B cell (primary cell): Measurements from ENCODE around the gene SRCAP. TPM values are rescaled to one million over a fixed set of nuclear protein-coding genes. Genes with fewer than 3 reads are reported as not detected.

Source experiments
- ATAC-seq: fragments of 200-7000 bp; cut with Tn5 transposase; one replicate; pipeline ENCODE4 v1.10.0; 2021; ENCODE audit warnings: low read depth, mild to moderate bottlenecking, moderate number of reproducible peaks, moderate library complexity
- CTCF ChIA-PET: fragments of 350-600 bp; sonication (Branson Sonifier 250); formaldehyde crosslinking; loops from one replicate; lab custom pipeline; 2021; ENCODE audit warnings: antibody characterized with exemption, inconsistent platforms; lab: Charles Lee
- POLR2A ChIA-PET: fragments of 350-600 bp; sonication (Branson Sonifier 250); formaldehyde crosslinking; loops from one replicate; lab custom pipeline; 2021; ENCODE audit warnings: antibody characterized with exemption; lab: Charles Lee
- DNase-seq: peaks from one replicate; pipeline ENCODE4 v3.0.0; 2013
- H2AFZ ChIP-seq: 2 replicates; pipeline ENCODE4 v1.6.1; 2012; ENCODE audit warnings: mild to moderate bottlenecking, low read depth, low read length; ENCODE audit not compliant: insufficient read depth, poor library complexity, severe bottlenecking
- H3K27ac ChIP-seq, 2 donors: 1 replicate in 1 of 2; 2 replicates in 1 of 2; pipeline ENCODE4 v1.5.1; 2012 to 2013; ENCODE audit warnings: low read length in 2 of 2, mild to moderate bottlenecking in 2 of 2, moderate library complexity in 1 of 2
- H3K27me3 ChIP-seq, 4 experiments: fragments of 200-600 bp in 1 of 4; sonication (generic) in 1 of 4; replicated peaks in 1 of 4; 1 replicate in 2 of 4; 2 replicates in 2 of 4; pipeline versions ENCODE4 v1.6.1 to v1.7.0; 2013 to 2016; ENCODE audit warnings: low read length in 3 of 4, mild to moderate bottlenecking in 2 of 4, mixed read lengths in 1 of 4, moderate library complexity in 1 of 4; ENCODE audit not compliant: insufficient read depth in 4 of 4, control insufficient read depth in 3 of 4; ENCODE audit errors: control extremely low read depth in 1 of 4
- H3K36me3 ChIP-seq, 2 experiments: replicated peaks in 1 of 2; 1 replicate in 1 of 2; 2 replicates in 1 of 2; pipeline versions ENCODE4 v1.6.1 to v1.7.1; 2013; ENCODE audit warnings: low read length in 1 of 2; ENCODE audit not compliant: insufficient read depth in 2 of 2, control insufficient read depth in 1 of 2; ENCODE audit errors: control extremely low read depth in 1 of 2, extremely low read depth in 1 of 2
- H3K4me1 ChIP-seq, 2 donors: fragments of 200-600 bp in 1 of 2; sonication (generic) in 1 of 2; 1 replicate in 1 of 2; 2 replicates in 1 of 2; pipeline versions ENCODE4 v1.5.1 to v1.6.1; 2013 to 2017; ENCODE audit warnings: low read length in 2 of 2; ENCODE audit not compliant: control insufficient read depth in 2 of 2, insufficient read depth in 2 of 2
- H3K4me2 ChIP-seq: replicated peaks from 2 replicates; pipeline ENCODE3; 2012; ENCODE audit warnings: mild to moderate bottlenecking, low read depth, low read length; ENCODE audit not compliant: poor library complexity, severe bottlenecking
- H3K4me3 ChIP-seq, 5 experiments: fragments of 200-600 bp in 1 of 5; sonication (generic) in 1 of 5; 1 replicate in 3 of 5; 2 replicates in 2 of 5; pipeline versions ENCODE4 v1.5.1 to v1.7.0; 2011 to 2016; ENCODE audit warnings: low read length in 4 of 5, mild to moderate bottlenecking in 4 of 5, low read depth in 2 of 5, control low read depth in 1 of 5, moderate library complexity in 1 of 5; ENCODE audit not compliant: insufficient read depth in 1 of 5; ENCODE audit errors: control extremely low read depth in 1 of 5, extremely low read depth in 1 of 5
- H3K79me2 ChIP-seq: fragments of 200-600 bp; sonication (generic); one replicate; pipeline ENCODE4 v1.6.0; 2016; ENCODE audit warnings: low read length; ENCODE audit not compliant: control insufficient read depth, insufficient read depth
- H3K9ac ChIP-seq: fragments of 200-600 bp; sonication (generic); 2 replicates; pipeline ENCODE4 v1.6.1; 2017; ENCODE audit warnings: mild to moderate bottlenecking, low read length, moderate library complexity
- H3K9me3 ChIP-seq, 3 donors: one replicate each; pipeline versions ENCODE4 v1.6.1 to v1.7.1; 2013; ENCODE audit warnings: low read length in 2 of 3; ENCODE audit not compliant: control insufficient read depth in 2 of 3, insufficient read depth in 1 of 3; ENCODE audit errors: control extremely low read depth in 1 of 3
- H4K20me1 ChIP-seq: 2 replicates; pipeline ENCODE4 v1.6.0; 2012; ENCODE audit warnings: mild to moderate bottlenecking, low read length; ENCODE audit not compliant: insufficient read depth, control insufficient read depth, poor library complexity, severe bottlenecking
- H3K27ac Mint-ChIP-seq: one replicate; pipeline ENCODE4 v1.8.0; 2021; ENCODE audit warnings: mixed read lengths
- H3K27me3 Mint-ChIP-seq: one replicate; pipeline ENCODE4 v1.8.0; 2021; ENCODE audit warnings: mixed read lengths
- H3K4me1 Mint-ChIP-seq: one replicate; pipeline ENCODE4 v1.8.0; 2021; ENCODE audit warnings: mixed read lengths
- H3K4me3 Mint-ChIP-seq: one replicate; pipeline ENCODE4 v1.8.0; 2021; ENCODE audit warnings: mixed read lengths
- H3K9me3 Mint-ChIP-seq: one replicate; pipeline ENCODE4 v1.8.0; 2022; ENCODE audit warnings: mixed read lengths; ENCODE audit not compliant: insufficient read depth
- CTCF ChIP-seq: fragments of 200-600 bp; IDR thresholded peaks from one replicate; pipeline ENCODE4 v1.8.0; 2022; ENCODE audit warnings: antibody characterized with exemption, mild to moderate bottlenecking
- EZH2 ChIP-seq: IDR thresholded peaks from 2 replicates; pipeline ENCODE4 v1.6.1; 2012; ENCODE audit warnings: borderline replicate concordance, low read depth, mild to moderate bottlenecking, moderate library complexity, low read length; ENCODE audit not compliant: insufficient read depth, poor library complexity, severe bottlenecking
- WGBS: methylation state at CpG from one replicate; pipeline ENCODE4 v1.1.5; 2013; ENCODE audit warnings: missing lambda C conversion rate; ENCODE audit not compliant: insufficient coverage; 5-methylcytosine and 5-hydroxymethylcytosine counted together
- intact Hi-C: fragments of 100-400 bp; cut with micrococcal nuclease; formaldehyde crosslinking; loops from one replicate; pipeline ENCODE4 v1.10.0; 2022
- polyA plus RNA-seq: library from polyadenylated mRNA; depleted of rRNA; stranded (reverse); fragments of >200 nt; gene quantifications from 2 replicates; pipeline ENCODE4 v1.2.3, GENCODE V29; 2012
- total RNA-seq, 2 donors: library from RNA; stranded (reverse); fragments of 120-200 nt in 1 of 2; gene quantifications; 1 replicate in 1 of 2; 2 replicates in 1 of 2; pipeline versions ENCODE4 v1.2.3 to v1.2.4, GENCODE V29; 2013 to 2022

SRCAP gene
- total and polyA plus RNA-seq, 2 donors (not counting 1 experiment from before 2014, with no cell fraction given) = 20.9 to 145 TPM

DNA sequence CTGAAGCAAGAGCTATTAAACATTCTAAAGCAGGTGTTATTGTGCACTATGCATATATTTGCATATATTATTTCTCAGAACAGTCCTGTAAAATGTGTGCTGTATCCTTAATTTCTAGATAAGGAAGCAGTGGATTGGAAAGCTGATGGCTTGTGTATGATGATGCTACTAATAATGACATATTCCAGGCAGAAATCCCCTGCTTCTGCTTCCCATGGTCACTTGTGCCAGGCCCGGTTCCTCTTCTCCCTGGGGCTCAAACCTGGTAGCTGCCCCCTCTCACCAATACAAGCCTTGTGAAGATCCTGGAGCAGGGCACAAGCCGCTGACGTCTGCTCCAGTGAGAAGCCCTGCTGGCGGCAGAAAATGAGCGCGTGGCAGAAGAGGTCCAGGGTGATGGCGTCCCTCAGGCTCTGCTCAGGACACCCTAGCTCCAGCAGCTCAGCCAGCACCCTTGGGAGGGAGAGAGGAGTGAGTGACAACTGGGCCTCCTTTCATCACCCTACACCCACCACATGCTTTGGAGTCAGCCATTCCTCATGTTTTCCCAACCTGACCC lies 61.1 kb downstream of the SRCAP start:
- Histone ChIP-seq H3K36me3 (peaks cover 0 to 35% of the 10 kb centered on the region in 2 experiments), H3K27me3 (no peaks in the 10 kb centered on the region), H3K27ac (no peak overlapping the region), H3K4me3 (no peak overlapping the region), H3K4me2 (peak overlapping the region; percentile 97), H2AFZ (no peak overlapping the region), H3K79me2 (peaks cover 27% of the 10 kb centered on the region), H3K4me1 (peaks cover 24 to 37% of the 10 kb centered on the region in 2 donors), H3K9ac (no peak overlapping the region), H3K9me3 (no peaks in the 10 kb centered on the region), H4K20me1 (peaks cover 26% of the 10 kb centered on the region)
- no peaks in the 10 kb centered on the region for H3K27me3 Mint-ChIP-seq
- no peak for TF ChIP-seq EZH2
- no peak for TF ChIP-seq CTCF
- intact Hi-C loops = loop anchor here (5.0 kb wide), 4 partner anchors 117 to 272 kb away; partner anchors contain the start of genes ORAI3 and STX4
- POLR2A ChIA-PET = interaction anchor here (0.5 to 2.1 kb wide), 3 partner anchors 12 to 140 kb away, joined by 3 to 9 read pairs (median 3); partner anchors contain the start of gene PHKG2
- H3K4me1 Mint-ChIP-seq = peaks cover 34% of the 10 kb centered on the region
- no peak overlapping the region for H3K27ac Mint-ChIP-seq
- DNase-seq (no peak), ATAC-seq (no peak)
- 100% methylated on average over 5 of the region's 7 CpGs for WGBS
- H3K9me3 Mint-ChIP-seq = no peaks in the 10 kb centered on the region
- H3K4me3 Mint-ChIP-seq = peak overlapping the region; percentile 26
- CTCF ChIA-PET = no interaction called here
